Nucleus accumbens (tissue), 56 donors: ENCODE measurements around the gene RELN.

Source experiments
- DNase-seq, 56 donors: peaks; one replicate each; lab custom pipeline; 2025; lab: John Stamatoyannopoulos, UW

RELN gene

GRCh38 chr7:103439661-103440060 lies 549.8 kb downstream of the RELN start:
- DNase-seq, result no peak

- DNase-seq, result no peak
These were observed 551.8 kb downstream of the RELN start for GRCh38 chr7:103437623-103438022.

- no peak for DNase-seq
These were observed 556.7 kb downstream of the RELN start for GRCh38 chr7:103432712-103433111.

- DNase-seq, result no peak
These were observed 564.3 kb downstream of the RELN start for GRCh38 chr7:103425177-103425576.

- DNase-seq, result no peak
These were observed 565.8 kb downstream of the RELN start for GRCh38 chr7:103423467-103424179.
